GM23248 (cell line): ENCODE results near the gene SMYD3. TPM values are rescaled to one million over a fixed set of nuclear protein-coding genes. Genes with fewer than 3 reads are reported as not detected.
A peak's percentile ranks its signal among the peaks of the same experiment; 100 is the strongest.

ENCODE experiments used
- DNase-seq: peaks from one replicate; pipeline ENCODE4 v3.0.0-alpha.2; 2015
- H2AFZ ChIP-seq: fragments of 200-600 bp; sonication (generic); 2 replicates; pipeline ENCODE4 v1.6.1; 2016; ENCODE audit warnings: antibody characterized with exemption
- H3F3A ChIP-seq: fragments of 200-600 bp; sonication (generic); 2 replicates; pipeline ENCODE4 v1.6.1; 2016; ENCODE audit warnings: mild to moderate bottlenecking, antibody characterized with exemption, mixed run types; ENCODE audit not compliant: insufficient read depth
- H3K27ac ChIP-seq: fragments of 200-600 bp; sonication (generic); 2 replicates; pipeline ENCODE4 v1.5.1; 2016; ENCODE audit warnings: mild to moderate bottlenecking
- H3K27me3 ChIP-seq: fragments of 200-600 bp; sonication (generic); replicated peaks from 2 replicates; pipeline ENCODE4 v1.6.1; 2016; ENCODE audit warnings: mild to moderate bottlenecking; ENCODE audit not compliant: insufficient read depth
- H3K36me3 ChIP-seq: fragments of 200-600 bp; sonication (generic); 2 replicates; pipeline ENCODE4 v1.6.1; 2016; ENCODE audit warnings: low read depth, mild to moderate bottlenecking
- H3K4me1 ChIP-seq: fragments of 200-600 bp; sonication (generic); 2 replicates; pipeline ENCODE4 v1.6.1; 2016; ENCODE audit warnings: mild to moderate bottlenecking; ENCODE audit not compliant: insufficient read depth
- H3K4me2 ChIP-seq: fragments of 200-600 bp; sonication (generic); one replicate; pipeline ENCODE4 v1.6.1; 2016; ENCODE audit warnings: mild to moderate bottlenecking; ENCODE audit not compliant: unreplicated experiment
- H3K4me3 ChIP-seq: fragments of 200-600 bp; sonication (generic); 2 replicates; pipeline ENCODE4 v1.5.1; 2016; ENCODE audit warnings: mild to moderate bottlenecking
- H3K79me2 ChIP-seq: fragments of 200-600 bp; sonication (generic); 2 replicates; pipeline ENCODE4 v1.6.1; 2016; ENCODE audit warnings: mild to moderate bottlenecking; ENCODE audit not compliant: insufficient read depth
- H3K9ac ChIP-seq: fragments of 200-600 bp; sonication (generic); 2 replicates; pipeline ENCODE4 v1.6.1; 2016; ENCODE audit warnings: mild to moderate bottlenecking
- H3K9me2 ChIP-seq: fragments of 200-600 bp; sonication (generic); 2 replicates; pipeline ENCODE4 v1.6.1; 2016; ENCODE audit warnings: mixed run types, mild to moderate bottlenecking, moderate library complexity; ENCODE audit not compliant: insufficient read depth
- H3K9me3 ChIP-seq: fragments of 200-600 bp; sonication (generic); one replicate; pipeline ENCODE4 v1.6.1; 2017; ENCODE audit warnings: low read depth
- H4K20me1 ChIP-seq: fragments of 200-600 bp; sonication (generic); 2 replicates; pipeline ENCODE4 v1.6.0; 2016; ENCODE audit not compliant: insufficient read depth
- EZH2 ChIP-seq: fragments of 200-600 bp; sonication (generic); IDR thresholded peaks from 2 replicates; pipeline ENCODE4 v1.6.1; 2018; ENCODE audit warnings: antibody characterized with exemption, mild to moderate bottlenecking; ENCODE audit not compliant: insufficient read depth, poor library complexity, severe bottlenecking
- EZH2phosphoT487 ChIP-seq: fragments of 200-600 bp; sonication (generic); IDR thresholded peaks from 2 replicates; pipeline ENCODE4 v1.6.1; 2018; ENCODE audit warnings: antibody characterized with exemption, moderate library complexity, mild to moderate bottlenecking, low read depth; ENCODE audit not compliant: insufficient read depth
- WGBS, 2 experiments: methylation state at CpG; one replicate each; pipeline ENCODE4 v1.1.6; 2015 to 2017; ENCODE audit warnings: low lambda C conversion rate in 2 of 2, low coverage in 1 of 2; ENCODE audit errors: missing lambda C conversion rate in 2 of 2; 5-methylcytosine and 5-hydroxymethylcytosine counted together
- in situ Hi-C: fragments of 300-500 bp; cut with MboI; formaldehyde crosslinking; loops from 2 replicates; pipeline ENCODE4 v1.15.0; 2020
- polyA plus RNA-seq: library from polyadenylated mRNA; unstranded; fragments of >200 nt; fragmentation: Nextera tagmentation; extraction: Ambion mirVana; gene quantifications from 2 replicates; pipeline ENCODE4 v1.2.1, GENCODE V29; 2016
- total RNA-seq: library from RNA; depleted of rRNA; stranded (reverse); fragments of >200 nt; shearing (Covaris generic); gene quantifications from 2 replicates; pipeline ENCODE4 v1.2.3, GENCODE V29; 2014

SMYD3 gene
- total and polyA plus RNA-seq, 2 experiments from 2014 or later: 32.1 to 44.8 TPM

DNA sequence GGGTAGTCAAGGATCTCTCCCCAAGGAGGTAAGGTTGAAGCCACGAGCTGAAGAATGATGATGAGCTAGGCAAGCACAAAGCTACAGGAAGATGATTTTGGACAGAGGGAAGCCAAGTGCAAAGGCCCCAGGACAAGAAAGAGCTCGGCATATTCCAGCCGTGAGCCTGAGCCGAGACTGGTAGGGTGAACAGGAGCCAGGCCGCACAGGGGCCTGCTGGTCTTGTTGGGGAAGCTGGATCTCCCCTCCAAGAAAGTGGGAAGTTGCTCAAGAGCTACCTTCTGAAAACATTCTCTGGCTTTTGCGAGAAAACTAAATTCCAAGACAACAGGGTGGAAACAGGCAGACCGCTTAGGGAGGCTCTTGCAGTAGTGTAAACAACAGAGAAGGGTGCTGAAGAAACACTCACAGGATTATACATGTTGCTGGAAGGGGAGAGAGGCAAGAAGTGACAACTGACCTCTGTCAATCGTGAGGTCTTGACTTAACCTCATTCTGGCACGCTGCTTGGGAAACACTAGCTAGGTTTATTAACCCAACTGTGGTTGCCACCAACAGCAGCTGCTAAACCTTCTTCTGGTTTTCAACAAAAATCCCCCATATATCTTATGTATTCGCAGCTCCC, 625.2 kb downstream of the SMYD3 start:
- WGBS, 2 experiments: 79 to 81% methylated on average over 10 of the region's 10 CpGs
- in situ Hi-C loops: no loop called here
- H3K27ac ChIP-seq: peak overlapping the region; percentile 60

DNA sequence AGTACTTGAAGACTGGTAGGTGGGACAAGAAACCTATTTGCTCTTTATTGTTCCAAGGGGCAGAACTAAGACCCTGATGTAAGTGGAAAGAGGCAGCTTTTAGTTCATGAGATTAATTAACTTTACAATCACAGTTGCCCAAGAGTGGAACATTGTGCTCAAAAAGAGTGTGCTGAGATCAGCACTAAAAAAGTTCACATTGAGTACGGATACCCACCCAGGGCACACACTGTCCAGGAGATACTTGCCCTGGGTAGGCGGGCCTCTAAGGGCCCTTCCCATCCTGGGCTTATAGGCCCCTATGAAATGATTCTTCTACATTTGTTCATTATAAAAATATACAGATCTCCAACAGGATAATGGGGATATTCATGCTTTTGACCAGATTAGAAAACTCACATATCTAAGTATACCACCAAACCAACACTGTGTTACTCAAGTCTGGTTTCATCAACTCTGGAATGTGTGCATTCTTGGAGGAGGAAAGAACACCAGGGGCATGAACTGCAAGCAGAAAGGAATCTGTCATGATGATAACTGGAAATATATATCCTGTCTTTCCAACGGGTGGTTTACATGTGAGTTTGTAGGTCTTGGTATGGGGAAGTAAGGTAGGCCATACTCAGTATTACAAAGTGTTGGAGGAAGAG, 626.2 kb downstream of the SMYD3 start:
- no peaks in the 10 kb centered on the region for H3K79me2 ChIP-seq
- H3K27me3 ChIP-seq: no peaks in the 10 kb centered on the region
- no peaks in the 10 kb centered on the region for H4K20me1 ChIP-seq
- H3K36me3 ChIP-seq: no peaks in the 10 kb centered on the region
- no peaks in the 10 kb centered on the region for H3K9me3 ChIP-seq
- no peak overlapping the region for H3K4me3 ChIP-seq
- no peaks in the 10 kb centered on the region for H3K9me2 ChIP-seq
- peaks cover 21% of the 10 kb centered on the region for H3F3A ChIP-seq
- H3K4me2 ChIP-seq: peak overlapping the region; percentile 11
- peaks cover 25% of the 10 kb centered on the region for H3K4me1 ChIP-seq
- no peak overlapping the region for H2AFZ ChIP-seq
- WGBS, 2 experiments: 58 to 62% methylated on average over 3 of the region's 3 CpGs
- in situ Hi-C loops: no loop called here
- peak; percentile 81 for DNase-seq
- TF ChIP-seq EZH2 (no peak), EZH2phosphoT487 (no peak)
- peak overlapping the region; percentile 60 for H3K27ac ChIP-seq
- no peak overlapping the region for H3K9ac ChIP-seq

More for the DNA sequence above, 625.2 kb downstream of the SMYD3 start:
- Histone ChIP-seq H3K79me2 (no peaks in the 10 kb centered on the region), H4K20me1 (no peaks in the 10 kb centered on the region), H3K36me3 (no peaks in the 10 kb centered on the region), H3K9ac (no peak overlapping the region), H2AFZ (no peak overlapping the region), H3K9me2 (no peaks in the 10 kb centered on the region), H3K4me3 (no peak overlapping the region), H3K4me1 (peaks cover 20% of the 10 kb centered on the region), H3K9me3 (no peaks in the 10 kb centered on the region), H3F3A (peaks cover 21% of the 10 kb centered on the region), H3K4me2 (peak overlapping the region; percentile 11), H3K27me3 (no peaks in the 10 kb centered on the region)
- DNase-seq: no peak
- TF ChIP-seq EZH2phosphoT487 (no peak), EZH2 (no peak)

DNA sequence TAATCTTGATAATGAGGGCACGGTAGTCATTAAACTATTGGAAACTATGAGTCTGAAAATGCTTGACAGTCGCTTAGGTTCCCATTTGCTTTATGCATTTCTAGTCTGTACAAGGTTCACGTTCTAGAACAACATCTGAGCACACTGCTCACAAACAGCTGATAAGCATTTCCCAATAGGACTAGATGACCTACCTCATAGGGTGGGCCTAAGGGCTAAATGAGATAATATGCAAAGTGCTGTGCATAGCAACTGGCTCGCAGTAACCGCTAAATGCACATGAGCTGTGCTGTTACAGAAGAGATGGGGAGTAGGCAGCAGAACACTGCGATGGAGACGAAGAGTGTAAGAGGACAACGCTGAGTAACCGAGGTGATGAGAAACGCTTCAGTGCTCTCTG, 628.0 kb downstream of the SMYD3 start:
- in situ Hi-C loops: no loop called here
- H3K4me3 ChIP-seq: no peak overlapping the region
- TF ChIP-seq EZH2phosphoT487 (no peak), EZH2 (no peak)
- peaks cover 41% of the 10 kb centered on the region for H3K4me1 ChIP-seq
- H3K9ac ChIP-seq: no peak overlapping the region
- H3K79me2 ChIP-seq: no peaks in the 10 kb centered on the region
- DNase-seq: no peak
- no peak overlapping the region for H2AFZ ChIP-seq
- no peaks in the 10 kb centered on the region for H3K36me3 ChIP-seq
- H3K9me2 ChIP-seq: no peaks in the 10 kb centered on the region
- no peaks in the 10 kb centered on the region for H3K27me3 ChIP-seq
- H3K27ac ChIP-seq: no peak overlapping the region
- H3F3A ChIP-seq: peaks cover 36% of the 10 kb centered on the region
- no peaks in the 10 kb centered on the region for H3K9me3 ChIP-seq
- no peaks in the 10 kb centered on the region for H4K20me1 ChIP-seq
- H3K4me2 ChIP-seq: no peak overlapping the region
- 97% methylated on average over 10 of the region's 10 CpGs for WGBS, 2 experiments

DNA sequence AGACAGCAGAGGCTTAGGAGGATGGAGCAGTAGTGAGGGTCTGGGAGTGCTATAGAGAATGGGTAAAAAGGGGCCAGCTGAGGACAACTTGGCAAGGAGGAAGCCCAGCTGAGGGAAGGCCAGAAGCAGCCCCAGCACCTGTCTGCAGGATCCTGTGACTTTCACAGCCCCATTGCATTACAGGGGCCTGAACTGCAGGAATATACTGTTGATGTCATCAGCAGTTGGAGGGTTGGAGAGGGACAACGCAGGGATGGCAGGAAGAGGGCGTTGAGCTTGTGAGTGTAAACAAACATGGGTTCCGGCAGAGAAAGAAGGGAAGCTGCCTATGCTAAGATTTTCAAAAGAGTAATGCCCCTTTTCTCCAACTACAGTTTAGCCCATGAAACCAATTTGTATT, 628.5 kb downstream of the SMYD3 start:
- Histone ChIP-seq H3K9ac (no peak overlapping the region), H3K4me2 (no peak overlapping the region), H3K27me3 (no peaks in the 10 kb centered on the region), H2AFZ (no peak overlapping the region), H3K27ac (no peak overlapping the region), H3K9me3 (no peaks in the 10 kb centered on the region), H3F3A (peaks cover 41% of the 10 kb centered on the region), H3K9me2 (no peaks in the 10 kb centered on the region), H3K4me1 (peaks cover 46% of the 10 kb centered on the region), H3K36me3 (no peaks in the 10 kb centered on the region), H3K4me3 (no peak overlapping the region), H4K20me1 (no peaks in the 10 kb centered on the region), H3K79me2 (no peaks in the 10 kb centered on the region)
- WGBS, 2 experiments: 97 to 100% methylated on average over 3 of the region's 3 CpGs
- DNase-seq: no peak
- in situ Hi-C loops: no loop called here
- TF ChIP-seq EZH2phosphoT487: no peak
- TF ChIP-seq EZH2: no peak
